Right atrium auricular region (tissue), 2 donors: ENCODE data around the gene NEK4. TPM values are rescaled to one million over a fixed set of nuclear protein-coding genes. Genes with fewer than 3 reads are reported as not detected.

Experiments
- DNase-seq: peaks from one replicate; pipeline ENCODE4 v3.0.0-alpha.2; 2019; ENCODE audit warnings: low spot score
- H3K27ac ChIP-seq, 2 donors: fragments of 200-600 bp; sonication (generic); 1 replicate in 1 of 2; 2 replicates in 1 of 2; pipeline ENCODE4 v1.5.1; 2016 to 2019
- H3K27me3 ChIP-seq, 2 donors: fragments of 200-600 bp; sonication (generic); one replicate each; pipeline versions ENCODE4 v1.5.1 to v1.6.0; 2017 to 2019
- H3K36me3 ChIP-seq: fragments of 200-600 bp; sonication (generic); one replicate; pipeline ENCODE4 v1.5.1; 2016
- H3K4me1 ChIP-seq, 2 donors: fragments of 200-600 bp; sonication (generic); one replicate each; pipeline versions ENCODE4 v1.5.1 to v1.6.0; 2017 to 2019
- H3K4me3 ChIP-seq, 2 donors: fragments of 200-600 bp; sonication (generic); 1 replicate in 1 of 2; 2 replicates in 1 of 2; pipeline ENCODE4 v1.5.1; 2017 to 2019; ENCODE audit warnings: mild to moderate bottlenecking in 1 of 2, moderate library complexity in 1 of 2
- H3K9me3 ChIP-seq, 2 donors: fragments of 200-600 bp; sonication (generic); one replicate each; pipeline ENCODE4 v1.5.1; 2019
- total RNA-seq, 2 donors: library from RNA; depleted of rRNA; stranded (reverse); fragments of >200 nt; gene quantifications; one replicate each; pipeline ENCODE4 v1.1.0, GENCODE V29; 2016
- TF ChIP-seq, protein P1 (sequence below), 2 donors: fragments of 200-600 bp; sonication (generic); IDR thresholded peaks; one replicate each; pipeline ENCODE4 v1.5.1; 2019; ENCODE audit warnings: antibody characterized with exemption in 2 of 2

Gene NEK4
- total RNA-seq, 2 donors from 2014 or later: 12.8 to 14.6 TPM

DNA sequence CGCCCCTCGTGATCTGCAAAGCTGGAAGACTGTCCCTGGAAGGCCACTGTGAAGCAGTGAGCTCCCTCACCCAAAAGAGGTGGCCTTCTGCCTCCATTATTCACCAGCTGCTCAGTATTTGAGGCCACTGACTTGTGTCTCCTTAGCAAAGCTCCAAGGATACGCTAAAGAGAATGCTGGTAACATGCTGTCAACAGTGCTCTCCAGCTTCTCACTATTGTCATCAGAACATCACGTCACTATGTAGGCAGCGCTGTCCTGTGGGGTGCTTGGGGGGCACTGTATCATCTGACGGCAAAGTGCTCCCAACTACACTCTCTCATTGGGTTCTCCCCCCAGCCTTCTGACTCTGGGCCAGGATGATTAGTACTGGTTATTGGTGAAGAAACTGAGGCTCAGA, 45.5 kb upstream of the NEK4 start:
- DNase-seq: no peak
- Histone ChIP-seq H3K9me3 (no peaks in the 10 kb centered on the region), H3K4me1 (no peaks in the 10 kb centered on the region), H3K27me3 (no peaks in the 10 kb centered on the region), H3K27ac (no peak overlapping the region), H3K36me3 (no peaks in the 10 kb centered on the region), H3K4me3 (no peak overlapping the region)
- TF ChIP-seq, protein P1, sequence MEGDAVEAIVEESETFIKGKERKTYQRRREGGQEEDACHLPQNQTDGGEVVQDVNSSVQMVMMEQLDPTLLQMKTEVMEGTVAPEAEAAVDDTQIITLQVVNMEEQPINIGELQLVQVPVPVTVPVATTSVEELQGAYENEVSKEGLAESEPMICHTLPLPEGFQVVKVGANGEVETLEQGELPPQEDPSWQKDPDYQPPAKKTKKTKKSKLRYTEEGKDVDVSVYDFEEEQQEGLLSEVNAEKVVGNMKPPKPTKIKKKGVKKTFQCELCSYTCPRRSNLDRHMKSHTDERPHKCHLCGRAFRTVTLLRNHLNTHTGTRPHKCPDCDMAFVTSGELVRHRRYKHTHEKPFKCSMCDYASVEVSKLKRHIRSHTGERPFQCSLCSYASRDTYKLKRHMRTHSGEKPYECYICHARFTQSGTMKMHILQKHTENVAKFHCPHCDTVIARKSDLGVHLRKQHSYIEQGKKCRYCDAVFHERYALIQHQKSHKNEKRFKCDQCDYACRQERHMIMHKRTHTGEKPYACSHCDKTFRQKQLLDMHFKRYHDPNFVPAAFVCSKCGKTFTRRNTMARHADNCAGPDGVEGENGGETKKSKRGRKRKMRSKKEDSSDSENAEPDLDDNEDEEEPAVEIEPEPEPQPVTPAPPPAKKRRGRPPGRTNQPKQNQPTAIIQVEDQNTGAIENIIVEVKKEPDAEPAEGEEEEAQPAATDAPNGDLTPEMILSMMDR (IDR thresholded peaks at IDR 0.05): no peak

- no peak for DNase-seq
- TF ChIP-seq, protein P1 (IDR thresholded peaks at IDR 0.05): no peak
- H3K4me3 ChIP-seq: no peak overlapping the region
- H3K36me3 ChIP-seq: no peaks in the 10 kb centered on the region
- no peaks in the 10 kb centered on the region for H3K27me3 ChIP-seq
- no peaks in the 10 kb centered on the region for H3K9me3 ChIP-seq
- H3K4me1 ChIP-seq: no peaks in the 10 kb centered on the region
- no peak overlapping the region for H3K27ac ChIP-seq
These were observed 43.1 kb upstream of the NEK4 start for GRCh38 chr3:52813810-52814209.

GRCh38 chr3:52811452-52812011, 40.8 kb upstream of the NEK4 start:
- no peak for DNase-seq
- TF ChIP-seq, protein P1 (IDR thresholded peaks at IDR 0.05): no peak
- Histone ChIP-seq H3K4me3 (no peak overlapping the region), H3K4me1 (no peaks in the 10 kb centered on the region), H3K9me3 (no peaks in the 10 kb centered on the region), H3K27ac (no peak overlapping the region), H3K36me3 (no peaks in the 10 kb centered on the region), H3K27me3 (no peaks in the 10 kb centered on the region)

GRCh38 chr3:52810923-52811322, 40.2 kb upstream of the NEK4 start:
- Histone ChIP-seq H3K4me1 (no peaks in the 10 kb centered on the region), H3K36me3 (no peaks in the 10 kb centered on the region), H3K27ac (no peak overlapping the region), H3K27me3 (no peaks in the 10 kb centered on the region), H3K9me3 (no peaks in the 10 kb centered on the region), H3K4me3 (no peak overlapping the region)
- TF ChIP-seq, protein P1 (IDR thresholded peaks at IDR 0.05): no peak
- no peak for DNase-seq

DNA sequence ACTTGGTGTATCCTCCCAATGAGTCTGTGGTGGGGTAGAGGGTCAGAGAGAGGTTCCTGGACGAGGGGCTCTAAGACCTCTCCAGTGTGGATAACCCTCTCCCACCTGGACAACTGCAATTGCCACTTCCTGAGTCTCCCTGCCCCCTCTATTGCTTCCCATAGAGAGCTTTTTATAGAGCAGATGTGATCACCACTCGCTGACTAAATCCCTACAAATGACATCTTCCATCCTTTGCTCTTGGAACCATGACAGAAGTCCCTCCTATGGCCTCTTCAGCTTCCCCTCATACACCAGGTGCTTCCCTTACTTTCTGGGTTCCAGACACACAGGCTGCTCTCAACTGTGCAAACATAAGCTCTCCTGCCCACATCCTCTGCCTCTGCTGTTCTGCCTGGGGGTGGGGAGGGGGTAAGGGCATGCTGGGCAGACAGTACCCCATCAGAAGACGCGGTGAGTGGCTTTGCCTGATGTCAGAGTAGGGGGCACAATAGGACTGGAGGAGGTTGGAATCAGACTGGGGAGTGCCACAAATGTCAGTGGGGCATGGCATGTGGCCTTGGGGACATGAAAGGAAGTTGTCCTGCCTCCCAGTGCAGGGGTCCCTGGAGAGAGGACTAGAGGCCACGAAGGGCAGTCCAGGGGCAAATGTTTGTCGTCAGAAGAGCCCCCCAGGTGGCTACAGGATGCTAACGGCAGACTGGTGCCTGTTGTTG, 39.1 kb upstream of the NEK4 start:
- H3K36me3 ChIP-seq: no peaks in the 10 kb centered on the region
- TF ChIP-seq, protein P1 (IDR thresholded peaks at IDR 0.05): no peak

More for the DNA sequence above, 39.1 kb upstream of the NEK4 start:
- no peak for DNase-seq
- no peak overlapping the region for H3K4me3 ChIP-seq
- H3K27ac ChIP-seq: no peak overlapping the region
- no peaks in the 10 kb centered on the region for H3K27me3 ChIP-seq
- H3K9me3 ChIP-seq: no peaks in the 10 kb centered on the region
- no peaks in the 10 kb centered on the region for H3K4me1 ChIP-seq
